Fibroblast of lung (primary cell): ENCODE measurements around the gene TFAP2E. TPM values are rescaled to one million over a fixed set of nuclear protein-coding genes. Genes with fewer than 3 reads are reported as not detected.
A peak's percentile ranks its signal among the peaks of the same experiment; 100 is the strongest.

Experiments used
- DNase-seq, 2 donors: peaks; one replicate each; pipeline versions ENCODE4 v3.0.0 to v3.0.0-alpha.2; 2010; ENCODE audit warnings: low read depth in 2 of 2
- H2AFZ ChIP-seq: 2 replicates; pipeline ENCODE4 v1.5.1; 2012; ENCODE audit warnings: low read length, control low read depth, inconsistent platforms
- H3K27ac ChIP-seq: 2 replicates; pipeline ENCODE4 v1.5.1; 2011; ENCODE audit warnings: low read length, control low read depth; ENCODE audit not compliant: insufficient read depth
- H3K27me3 ChIP-seq: 2 replicates; pipeline ENCODE4 v1.5.1; 2011; ENCODE audit warnings: mild to moderate bottlenecking, low read length; ENCODE audit not compliant: control insufficient read depth, insufficient read depth
- H3K36me3 ChIP-seq: 2 replicates; pipeline ENCODE4 v1.5.1; 2011; ENCODE audit warnings: low read length; ENCODE audit not compliant: control insufficient read depth, insufficient read depth
- H3K4me1 ChIP-seq: 2 replicates; pipeline ENCODE4 v1.5.1; 2011; ENCODE audit warnings: low read length; ENCODE audit not compliant: control insufficient read depth, insufficient read depth; ENCODE audit errors: extremely low read depth
- H3K4me2 ChIP-seq: 2 replicates; pipeline ENCODE4 v1.5.1; 2011; ENCODE audit warnings: low read length, control low read depth; ENCODE audit not compliant: insufficient read depth; ENCODE audit errors: extremely low read depth
- H3K4me3 ChIP-seq, 4 experiments: fragments of 200-600 bp in 1 of 4; sonication (generic) in 1 of 4; replicated peaks in 1 of 4; 2 replicates each; pipeline ENCODE4 v1.5.1; 2011 to 2016; ENCODE audit warnings: low read length in 4 of 4, low read depth in 3 of 4, mild to moderate bottlenecking in 3 of 4, control low read depth in 2 of 4, inconsistent platforms in 1 of 4, mixed read lengths in 1 of 4; ENCODE audit not compliant: insufficient read depth in 1 of 4; ENCODE audit errors: control extremely low read depth in 1 of 4
- H3K79me2 ChIP-seq: 2 replicates; pipeline ENCODE4 v1.5.1; 2012; ENCODE audit warnings: mild to moderate bottlenecking, low read length, inconsistent platforms; ENCODE audit not compliant: control insufficient read depth, insufficient read depth
- H3K9ac ChIP-seq: 2 replicates; pipeline ENCODE4 v1.5.1; 2011; ENCODE audit warnings: mild to moderate bottlenecking, low read length, control low read depth; ENCODE audit not compliant: insufficient read depth
- H3K9me3 ChIP-seq: 2 replicates; pipeline ENCODE4 v1.5.1; 2012; ENCODE audit warnings: low read depth, low read length; ENCODE audit not compliant: control insufficient read depth, insufficient read depth
- H4K20me1 ChIP-seq: 2 replicates; pipeline ENCODE4 v1.5.1; 2011; ENCODE audit warnings: low read length; ENCODE audit not compliant: control insufficient read depth, insufficient read depth; ENCODE audit errors: extremely low read depth
- EZH2 ChIP-seq: IDR thresholded peaks from 2 replicates; pipeline ENCODE4 v1.5.1; 2012; ENCODE audit warnings: low read length, control low read depth, mild to moderate bottlenecking; ENCODE audit errors: missing control alignments
- polyA plus RNA-seq, 2 donors: library from polyadenylated mRNA; depleted of rRNA in 1 of 2; stranded (reverse) in 1 of 2; unstranded in 1 of 2; fragments of >200 nt; gene quantifications; 2 replicates each; pipeline ENCODE4 v1.2.1, GENCODE V29; 2011 to 2012; ENCODE audit warnings: missing spikeins in 1 of 2
- total RNA-seq: library from RNA; depleted of rRNA; stranded (reverse); fragments of >200 nt; gene quantifications from 2 replicates; pipeline ENCODE4 v1.2.1, GENCODE V29; 2014
- TF ChIP-seq, protein P1 (sequence below), 2 donors: IDR thresholded peaks in 1 of 2; conservative IDR thresholded peaks in 1 of 2; 1 replicate in 1 of 2; 2 replicates in 1 of 2; pipeline ENCODE4 v1.5.1; 2011 to 2012; ENCODE audit warnings: low read length in 2 of 2, control low read depth in 1 of 2, inconsistent platforms in 1 of 2, low read depth in 1 of 2, mild to moderate bottlenecking in 1 of 2

The TFAP2E gene
- total and polyA plus RNA-seq, 2 donors (not counting 1 experiment from before 2014, with no cell fraction given) = 0.17 to 0.83 TPM

DNA sequence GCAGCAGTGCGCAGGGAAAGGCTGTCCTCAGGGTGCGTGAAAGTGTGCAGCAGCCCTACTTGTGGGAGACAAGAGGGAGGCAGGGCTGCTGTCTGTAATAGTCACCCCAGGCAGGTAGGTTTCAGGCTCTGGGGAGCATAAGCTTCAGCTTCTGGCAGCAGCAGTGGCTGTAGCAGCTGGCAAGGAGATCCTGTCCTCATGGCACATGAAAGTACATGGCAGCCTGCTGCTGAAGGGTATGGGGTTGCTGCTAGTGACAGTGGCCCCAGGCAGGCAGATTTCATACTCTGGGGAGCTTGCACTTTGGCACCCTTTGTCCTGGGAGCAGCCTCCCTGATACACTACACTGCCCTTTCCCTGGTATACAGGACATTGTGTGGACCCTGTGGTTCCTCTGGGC lies 42.2 kb upstream of the TFAP2E start:
- Histone ChIP-seq H3K9me3 (no peaks in the 10 kb centered on the region), H3K4me2 (no peak overlapping the region), H3K4me3 (no peak overlapping the region), H3K4me1 (no peaks in the 10 kb centered on the region), H3K9ac (no peak overlapping the region), H3K27me3 (no peaks in the 10 kb centered on the region), H3K27ac (no peak overlapping the region), H3K79me2 (no peaks in the 10 kb centered on the region), H2AFZ (no peak overlapping the region), H3K36me3 (no peaks in the 10 kb centered on the region), H4K20me1 (no peaks in the 10 kb centered on the region)
- TF ChIP-seq EZH2 = no peak
- TF ChIP-seq, protein P1, sequence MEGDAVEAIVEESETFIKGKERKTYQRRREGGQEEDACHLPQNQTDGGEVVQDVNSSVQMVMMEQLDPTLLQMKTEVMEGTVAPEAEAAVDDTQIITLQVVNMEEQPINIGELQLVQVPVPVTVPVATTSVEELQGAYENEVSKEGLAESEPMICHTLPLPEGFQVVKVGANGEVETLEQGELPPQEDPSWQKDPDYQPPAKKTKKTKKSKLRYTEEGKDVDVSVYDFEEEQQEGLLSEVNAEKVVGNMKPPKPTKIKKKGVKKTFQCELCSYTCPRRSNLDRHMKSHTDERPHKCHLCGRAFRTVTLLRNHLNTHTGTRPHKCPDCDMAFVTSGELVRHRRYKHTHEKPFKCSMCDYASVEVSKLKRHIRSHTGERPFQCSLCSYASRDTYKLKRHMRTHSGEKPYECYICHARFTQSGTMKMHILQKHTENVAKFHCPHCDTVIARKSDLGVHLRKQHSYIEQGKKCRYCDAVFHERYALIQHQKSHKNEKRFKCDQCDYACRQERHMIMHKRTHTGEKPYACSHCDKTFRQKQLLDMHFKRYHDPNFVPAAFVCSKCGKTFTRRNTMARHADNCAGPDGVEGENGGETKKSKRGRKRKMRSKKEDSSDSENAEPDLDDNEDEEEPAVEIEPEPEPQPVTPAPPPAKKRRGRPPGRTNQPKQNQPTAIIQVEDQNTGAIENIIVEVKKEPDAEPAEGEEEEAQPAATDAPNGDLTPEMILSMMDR (conservative IDR thresholded peaks at IDR 0.05 in 1 of 2, IDR thresholded peaks at IDR 0.05 in 1 of 2; ENCODE audit: low read depth in 1 of 2, low read length in 2 of 2) = no peak
- no peak for DNase-seq

GRCh38 chr1:35531368-35531767 lies 41.7 kb upstream of the TFAP2E start:
- Histone ChIP-seq H3K4me3 (no peak overlapping the region), H3K27me3 (no peaks in the 10 kb centered on the region), H4K20me1 (no peaks in the 10 kb centered on the region), H2AFZ (no peak overlapping the region), H3K27ac (no peak overlapping the region), H3K9ac (no peak overlapping the region), H3K9me3 (no peaks in the 10 kb centered on the region), H3K79me2 (no peaks in the 10 kb centered on the region), H3K4me1 (no peaks in the 10 kb centered on the region), H3K36me3 (no peaks in the 10 kb centered on the region), H3K4me2 (no peak overlapping the region)
- DNase-seq = no peak
- TF ChIP-seq, protein P1 (conservative IDR thresholded peaks at IDR 0.05 in 1 of 2, IDR thresholded peaks at IDR 0.05 in 1 of 2; ENCODE audit: low read depth in 1 of 2, low read length in 2 of 2) = no peak
- TF ChIP-seq EZH2 = no peak

DNA sequence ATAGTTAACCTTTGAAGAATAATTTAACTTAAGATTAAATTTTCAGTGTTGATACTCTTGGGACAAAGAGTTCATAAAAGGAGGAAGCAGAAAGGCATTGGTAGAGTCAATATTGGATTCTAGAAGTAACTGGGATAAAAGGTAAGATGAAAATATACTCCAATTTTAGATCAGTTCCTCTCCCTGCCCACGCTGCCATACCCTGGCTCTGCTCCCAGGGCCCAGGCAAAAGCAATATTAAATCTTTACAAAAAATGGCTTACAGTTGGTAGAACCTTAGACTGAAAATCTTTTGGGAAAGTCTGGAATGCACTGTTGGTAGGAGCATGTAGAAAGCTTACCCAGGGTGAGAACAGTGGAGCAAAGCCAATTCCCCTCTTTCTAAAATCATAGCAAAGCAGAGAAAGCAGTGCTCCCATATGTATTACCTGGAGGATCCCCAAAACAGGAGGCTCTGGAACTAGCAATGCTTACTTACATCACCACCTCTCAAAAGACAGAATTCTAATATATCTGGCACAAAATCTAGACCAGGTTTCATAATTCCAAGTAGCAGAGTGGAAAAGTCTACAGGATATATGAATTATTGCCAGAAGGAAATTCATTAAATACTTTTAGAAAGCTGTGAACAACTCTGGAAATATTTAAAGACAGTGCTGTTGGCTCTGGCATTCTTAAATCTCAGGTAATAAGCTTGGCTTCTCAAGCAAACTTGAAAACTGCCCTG lies 40.5 kb upstream of the TFAP2E start:
- Histone ChIP-seq H3K4me3 (no peak overlapping the region), H3K36me3 (no peaks in the 10 kb centered on the region), H3K9me3 (no peaks in the 10 kb centered on the region), H2AFZ (no peak overlapping the region), H3K79me2 (peaks cover 3% of the 10 kb centered on the region), H3K27me3 (no peaks in the 10 kb centered on the region), H3K4me2 (no peak overlapping the region), H3K4me1 (no peaks in the 10 kb centered on the region), H3K27ac (no peak overlapping the region), H3K9ac (no peak overlapping the region), H4K20me1 (no peaks in the 10 kb centered on the region)
- peak in 1 of 2 donors; percentile 49 for DNase-seq
- no peak for TF ChIP-seq EZH2
- TF ChIP-seq, protein P1 (conservative IDR thresholded peaks at IDR 0.05 in 1 of 2, IDR thresholded peaks at IDR 0.05 in 1 of 2; ENCODE audit: low read depth in 1 of 2, low read length in 2 of 2) = no peak
